AG09319 (cell line): ENCODE results near the gene PDGFC.

Experiments used
- DNase-seq: peaks from one replicate; pipeline ENCODE4 v3.0.0-alpha.2; 2010; ENCODE audit warnings: low read depth; ENCODE audit errors: extremely low read depth
- CTCF ChIP-seq: IDR thresholded peaks from 2 replicates; pipeline ENCODE4 v1.5.1; 2011; ENCODE audit warnings: low read depth, mild to moderate bottlenecking, inconsistent platforms, low read length, moderate library complexity

PDGFC gene

GRCh38 chr4:156811963-156812362 lies 159.6 kb downstream of the PDGFC start:
- no peak for TF ChIP-seq CTCF
- DNase-seq, result no peak

- TF ChIP-seq CTCF, result no peak
- DNase-seq, result no peak
Measured at GRCh38 chr4:156811286-156811685, 160.3 kb downstream of the PDGFC start.

GRCh38 chr4:156805696-156806095 lies 165.9 kb downstream of the PDGFC start:
- DNase-seq, result no peak
- no peak for TF ChIP-seq CTCF

- no peak for DNase-seq
- TF ChIP-seq CTCF, result no peak
Measured at GRCh38 chr4:156803056-156803455, 168.5 kb downstream of the PDGFC start.

- TF ChIP-seq CTCF, result no peak
- no peak for DNase-seq
Measured at GRCh38 chr4:156800463-156800862, 171.1 kb downstream of the PDGFC start.

GRCh38 chr4:156799121-156799589 lies 172.4 kb downstream of the PDGFC start:
- no peak for DNase-seq

GRCh38 chr4:156798438-156798837 lies 173.2 kb downstream of the PDGFC start:
- TF ChIP-seq CTCF, result no peak

More at GRCh38 chr4:156799121-156799589, 172.4 kb downstream of the PDGFC start:
- TF ChIP-seq CTCF, result no peak

More at GRCh38 chr4:156798438-156798837, 173.2 kb downstream of the PDGFC start:
- no peak for DNase-seq
